Upper lobe of right lung (tissue), 1 donor: Measurements from ENCODE around the gene XPA. TPM values are rescaled to one million over a fixed set of nuclear protein-coding genes. Genes with fewer than 3 reads are reported as not detected.
A peak's percentile ranks its signal among the peaks of the same experiment; 100 is the strongest.

Experiments
- ATAC-seq: fragments of 200-7000 bp; cut with Tn5 transposase; one replicate; pipeline ENCODE4 v1.9.1; 2020; ENCODE audit warnings: mild to moderate bottlenecking, moderate library complexity
- DNase-seq: peaks from one replicate; pipeline ENCODE4 v3.0.0-alpha.2; 2020
- H3K27ac ChIP-seq: fragments of 200-600 bp; one replicate; pipeline ENCODE4 v1.8.0; 2022
- H3K27me3 ChIP-seq: fragments of 200-600 bp; one replicate; pipeline ENCODE4 v1.8.0; 2022; ENCODE audit warnings: mild to moderate bottlenecking
- H3K36me3 ChIP-seq: fragments of 200-600 bp; one replicate; pipeline ENCODE4 v1.8.0; 2022
- H3K4me1 ChIP-seq: fragments of 200-600 bp; one replicate; pipeline ENCODE4 v1.8.0; 2022
- H3K4me3 ChIP-seq: fragments of 200-600 bp; one replicate; pipeline ENCODE4 v1.8.0; 2022; ENCODE audit warnings: mild to moderate bottlenecking
- H3K9me3 ChIP-seq: fragments of 200-600 bp; one replicate; pipeline ENCODE4 v1.8.0; 2022
- intact Hi-C: fragments of 100-400 bp; cut with DNase I; formaldehyde crosslinking; loops from one replicate; pipeline ENCODE4 v1.11.0; 2022
- total RNA-seq: library from RNA; stranded (reverse); fragmentation: NEBNext Ultra II Directional; extraction: Animal tissue kit (Norgen Biotek cat#: 25700); gene quantifications from one replicate; pipeline ENCODE4 v1.2.1, GENCODE V29; 2021
- TF ChIP-seq, protein P1 (sequence below): fragments of 200-600 bp; IDR thresholded peaks from one replicate; pipeline ENCODE4 v1.8.0; 2022; ENCODE audit warnings: antibody characterized with exemption
- donor health status: DM: no; HTN: yes; CAD: no; lungs with severe emphysema.

The XPA gene
- total RNA-seq, 1 donor from 2014 or later: 11.2 TPM

DNA sequence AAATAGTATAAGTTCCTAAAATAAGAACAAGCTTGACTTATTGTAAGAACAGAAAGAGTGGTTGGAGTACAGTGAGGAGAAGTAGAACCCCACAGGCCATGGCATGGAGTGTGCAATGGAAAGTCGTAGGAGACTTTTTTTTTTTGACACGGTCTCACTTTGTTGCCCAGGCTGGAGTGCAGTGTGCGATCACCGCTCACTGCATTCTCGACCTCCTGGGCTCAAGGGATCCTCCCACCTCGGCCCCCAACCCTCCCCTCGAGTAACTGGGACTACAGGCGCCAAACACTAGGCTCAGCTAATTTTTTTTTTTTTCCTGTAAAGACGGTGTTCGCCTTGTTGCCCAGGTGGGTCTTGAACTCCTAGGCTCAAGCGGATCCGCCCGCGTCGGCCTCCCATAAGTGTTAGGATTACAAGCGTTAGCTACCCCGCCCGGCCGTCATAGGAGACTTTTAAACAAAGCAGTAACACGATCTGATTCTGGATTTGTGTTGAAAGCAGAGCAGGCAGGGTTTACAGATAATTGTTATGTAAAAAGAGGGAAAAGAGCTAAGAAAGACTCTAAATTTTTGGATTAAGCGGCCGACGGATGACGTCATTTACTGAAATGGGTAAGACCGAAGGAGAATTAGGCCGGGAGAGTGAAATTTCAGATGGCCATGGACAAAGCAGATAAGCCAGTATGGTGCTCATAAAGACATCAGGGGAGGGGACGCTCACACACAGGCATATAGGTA, 64.7 kb downstream of the XPA start:
- Histone ChIP-seq H3K36me3 (no peaks in the 10 kb centered on the region), H3K27ac (peak overlapping the region; percentile 99), H3K9me3 (no peaks in the 10 kb centered on the region), H3K4me3 (peak overlapping the region; percentile 76), H3K27me3 (no peaks in the 10 kb centered on the region), H3K4me1 (peaks cover 39% of the 10 kb centered on the region)
- peak; percentile 75 for DNase-seq
- intact Hi-C loops: no loop called here
- no peak for ATAC-seq
- TF ChIP-seq, protein P1, sequence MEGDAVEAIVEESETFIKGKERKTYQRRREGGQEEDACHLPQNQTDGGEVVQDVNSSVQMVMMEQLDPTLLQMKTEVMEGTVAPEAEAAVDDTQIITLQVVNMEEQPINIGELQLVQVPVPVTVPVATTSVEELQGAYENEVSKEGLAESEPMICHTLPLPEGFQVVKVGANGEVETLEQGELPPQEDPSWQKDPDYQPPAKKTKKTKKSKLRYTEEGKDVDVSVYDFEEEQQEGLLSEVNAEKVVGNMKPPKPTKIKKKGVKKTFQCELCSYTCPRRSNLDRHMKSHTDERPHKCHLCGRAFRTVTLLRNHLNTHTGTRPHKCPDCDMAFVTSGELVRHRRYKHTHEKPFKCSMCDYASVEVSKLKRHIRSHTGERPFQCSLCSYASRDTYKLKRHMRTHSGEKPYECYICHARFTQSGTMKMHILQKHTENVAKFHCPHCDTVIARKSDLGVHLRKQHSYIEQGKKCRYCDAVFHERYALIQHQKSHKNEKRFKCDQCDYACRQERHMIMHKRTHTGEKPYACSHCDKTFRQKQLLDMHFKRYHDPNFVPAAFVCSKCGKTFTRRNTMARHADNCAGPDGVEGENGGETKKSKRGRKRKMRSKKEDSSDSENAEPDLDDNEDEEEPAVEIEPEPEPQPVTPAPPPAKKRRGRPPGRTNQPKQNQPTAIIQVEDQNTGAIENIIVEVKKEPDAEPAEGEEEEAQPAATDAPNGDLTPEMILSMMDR: no peak

DNA sequence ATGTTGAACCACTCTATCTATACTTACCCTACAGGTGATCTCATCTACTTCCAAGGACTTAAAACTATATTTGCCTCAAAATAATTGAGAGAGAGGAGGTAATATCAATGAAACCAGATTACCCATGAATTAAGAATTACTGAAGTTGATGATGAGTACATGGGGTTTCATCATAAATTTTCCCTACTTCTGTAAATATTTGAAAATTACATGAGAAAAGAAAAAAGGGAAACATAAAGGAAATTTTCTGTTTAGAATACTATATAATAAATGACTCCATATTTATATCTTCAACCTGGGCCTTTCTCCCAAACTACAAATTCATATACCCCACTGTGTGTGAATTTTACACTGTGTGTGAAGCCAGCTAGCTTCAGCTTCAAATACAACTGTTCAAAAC, 66.5 kb downstream of the XPA start:
- no peak for DNase-seq
- ATAC-seq: no peak
- no peaks in the 10 kb centered on the region for H3K9me3 ChIP-seq
- H3K27me3 ChIP-seq: no peaks in the 10 kb centered on the region
- H3K4me1 ChIP-seq: peaks cover 29% of the 10 kb centered on the region
- TF ChIP-seq, protein P1: no peak
- H3K27ac ChIP-seq: no peak overlapping the region
- intact Hi-C loops: no loop called here
- peaks cover 2% of the 10 kb centered on the region for H3K36me3 ChIP-seq
- H3K4me3 ChIP-seq: no peak overlapping the region

DNA sequence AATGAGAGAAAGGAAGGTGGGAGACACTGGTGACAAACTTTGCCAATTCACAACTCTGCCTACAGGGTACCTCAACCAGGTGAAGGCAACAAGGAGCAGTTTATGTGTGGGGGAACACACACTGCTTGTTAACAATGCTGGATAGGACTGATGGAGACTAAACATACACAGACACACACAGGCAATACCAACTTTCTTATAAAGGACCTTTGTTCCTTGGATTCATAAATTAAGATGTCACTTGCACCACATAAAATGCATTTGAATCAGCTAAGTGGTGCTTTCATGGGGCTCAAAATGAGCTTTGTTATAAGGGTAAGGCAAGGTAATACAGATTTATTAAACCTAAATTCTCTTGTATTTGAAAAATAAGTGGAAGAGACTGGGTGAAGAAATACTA, 68.0 kb downstream of the XPA start:
- H3K36me3 ChIP-seq: peaks cover 12% of the 10 kb centered on the region
- no peaks in the 10 kb centered on the region for H3K27me3 ChIP-seq
- intact Hi-C loops: no loop called here
- no peaks in the 10 kb centered on the region for H3K9me3 ChIP-seq
- H3K4me1 ChIP-seq: peaks cover 17% of the 10 kb centered on the region
- no peak overlapping the region for H3K4me3 ChIP-seq
- no peak overlapping the region for H3K27ac ChIP-seq
- no peak for DNase-seq
- TF ChIP-seq, protein P1: no peak
- no peak for ATAC-seq

DNA sequence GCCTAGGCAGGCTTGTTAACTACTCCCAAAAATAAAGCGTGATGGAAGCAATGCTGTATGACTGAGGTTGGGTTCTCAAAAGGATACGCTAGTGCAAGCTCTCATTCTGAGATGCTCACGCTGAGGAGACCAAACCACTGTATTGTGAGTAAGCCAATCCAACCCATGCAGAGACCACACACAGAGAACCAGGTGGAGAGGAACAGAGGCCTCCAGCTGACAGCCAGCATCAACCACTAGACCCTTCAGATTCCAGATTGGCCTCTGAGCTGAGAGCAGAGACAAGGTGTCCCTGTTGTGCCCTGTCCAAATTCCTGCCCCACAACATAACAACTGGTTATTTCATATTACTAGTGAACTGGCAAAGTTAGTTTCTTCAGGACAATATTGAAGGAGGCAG, 68.5 kb downstream of the XPA start:
- Histone ChIP-seq H3K27me3 (no peaks in the 10 kb centered on the region), H3K36me3 (peaks cover 17% of the 10 kb centered on the region), H3K4me3 (no peak overlapping the region), H3K9me3 (no peaks in the 10 kb centered on the region), H3K27ac (no peak overlapping the region), H3K4me1 (peaks cover 17% of the 10 kb centered on the region)
- TF ChIP-seq, protein P1: no peak
- intact Hi-C loops: no loop called here
- no peak for ATAC-seq
- DNase-seq: no peak

DNA sequence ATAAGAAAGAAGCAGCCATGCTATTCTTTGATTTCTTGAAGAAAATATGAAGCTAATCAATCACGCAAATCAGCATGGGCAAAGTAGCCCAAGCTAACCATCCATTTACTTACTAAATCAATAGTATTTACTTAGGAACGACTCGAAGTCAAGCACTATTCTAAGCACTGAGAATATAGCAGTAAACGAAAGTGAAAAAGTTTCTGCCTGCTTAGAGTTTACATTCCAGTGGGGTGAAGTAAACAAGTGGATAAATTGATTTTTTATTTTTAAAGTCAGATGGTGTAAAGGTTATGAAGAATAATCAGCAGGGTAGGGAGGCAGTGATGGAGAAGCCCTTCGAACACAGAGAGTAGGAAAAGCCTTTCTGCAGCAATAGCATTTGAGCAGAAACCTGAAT, 69.5 kb downstream of the XPA start:
- peak overlapping the region; percentile 12 for H3K27ac ChIP-seq

More for the DNA sequence above, 69.5 kb downstream of the XPA start:
- intact Hi-C loops: no loop called here
- peak overlapping the region; percentile 9 for H3K4me3 ChIP-seq
- H3K9me3 ChIP-seq: no peaks in the 10 kb centered on the region
- TF ChIP-seq, protein P1: no peak
- no peaks in the 10 kb centered on the region for H3K27me3 ChIP-seq
- no peak for ATAC-seq
- H3K36me3 ChIP-seq: peaks cover 25% of the 10 kb centered on the region
- H3K4me1 ChIP-seq: peaks cover 17% of the 10 kb centered on the region
- DNase-seq: no peak
